Measurements from ENCODE around the gene PIK3R1.

GRCh38 chr5:68239487-68239886 lies 23.9 kb downstream of the PIK3R1 start:
- peak; percentile 81 for TF ChIP-seq CEBPB (IDR thresholded peaks at IDR 0.05; ENCODE audit: low read depth, low read length)
- no peak for TF ChIP-seq RCOR1 (IDR thresholded peaks at IDR 0.05; ENCODE audit: insufficient replicate concordance, low read length)
- no peak for TF ChIP-seq CTCF (conservative IDR thresholded peaks at IDR 0.05; ENCODE audit: low read depth, low read length)
- no peak for TF ChIP-seq NFE2L2 (IDR thresholded peaks at IDR 0.05; ENCODE audit: low read depth, low read length)
- TF ChIP-seq MAZ (IDR thresholded peaks at IDR 0.05; ENCODE audit: borderline replicate concordance, low read depth, low read length) = no peak
- no peak for TF ChIP-seq RFX5 (IDR thresholded peaks at IDR 0.05; ENCODE audit: low read depth, low read length)
- TF ChIP-seq RAD21 (IDR thresholded peaks at IDR 0.05; ENCODE audit: low read length) = peak; percentile 14
- no peak for TF ChIP-seq POLR2A (IDR thresholded peaks at IDR 0.05; ENCODE audit: low read depth, low read length)
- TF ChIP-seq MXI1 (IDR thresholded peaks at IDR 0.05; ENCODE audit: borderline replicate concordance, low read depth, low read length) = no peak
